C4-2B (cell line): ENCODE data around the gene TRIM63.
"Not testable (repeated sequence)": the region's sequence is repeated elsewhere in the genome, so short reads cannot be mapped to it uniquely, and the experiment has no call there.

Experiments used
- H3K27ac ChIP-seq: fragments of 450-650 bp; 2 replicates; pipeline ENCODE4 v1.5.1; 2017
- ZFX ChIP-seq: fragments of 450-650 bp; IDR thresholded peaks from 2 replicates; pipeline ENCODE4 v1.6.1; 2017
- TF ChIP-seq, protein P1 (sequence below): fragments of 450-650 bp; conservative IDR thresholded peaks from 2 replicates; pipeline ENCODE4 v1.5.1; 2017; ENCODE audit warnings: mild to moderate bottlenecking

TRIM63 gene

DNA sequence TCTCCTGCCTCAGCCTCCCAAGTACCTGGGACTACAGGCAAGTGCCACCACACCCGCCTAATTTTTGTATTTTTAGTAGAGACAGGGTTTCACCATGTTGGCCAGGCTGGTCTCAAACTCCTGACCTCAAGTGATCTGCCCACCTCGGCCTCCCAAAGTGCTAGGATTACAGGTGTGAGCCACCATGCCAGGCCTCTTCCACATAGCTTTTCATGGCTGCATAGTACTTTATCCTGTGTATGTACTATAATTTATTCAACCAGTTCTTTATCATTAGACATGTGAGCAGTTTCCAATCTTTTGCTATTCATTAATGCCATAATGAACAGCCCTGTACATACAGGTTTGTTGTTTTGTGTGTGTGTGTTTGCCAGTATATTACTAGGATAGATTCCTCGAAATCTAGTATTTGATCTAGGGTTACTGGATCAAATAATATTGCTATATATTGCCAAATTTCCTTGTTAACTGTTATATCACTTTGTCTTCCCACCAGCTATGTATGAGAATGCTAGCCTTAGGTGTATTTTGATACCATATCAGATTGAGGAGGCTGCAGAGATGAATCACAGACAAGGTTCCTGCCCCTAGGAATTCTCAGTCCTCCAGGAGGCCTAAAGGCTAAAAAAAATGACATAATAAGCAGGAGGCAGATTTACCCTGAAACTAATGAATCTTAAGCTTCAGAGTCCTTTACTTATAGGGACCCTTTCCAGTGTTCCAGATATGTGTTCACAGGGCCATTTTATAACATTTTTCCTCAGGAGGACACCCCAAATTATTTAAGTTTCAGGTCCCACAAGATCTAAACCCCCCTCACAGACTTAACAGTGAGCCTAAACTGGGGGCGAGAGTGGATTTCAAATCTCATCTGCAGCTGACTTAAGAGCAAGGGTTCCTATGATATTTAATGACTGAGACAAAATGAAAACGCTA is 42.1 kb upstream of the TRIM63 start:
- TF ChIP-seq, protein P1, sequence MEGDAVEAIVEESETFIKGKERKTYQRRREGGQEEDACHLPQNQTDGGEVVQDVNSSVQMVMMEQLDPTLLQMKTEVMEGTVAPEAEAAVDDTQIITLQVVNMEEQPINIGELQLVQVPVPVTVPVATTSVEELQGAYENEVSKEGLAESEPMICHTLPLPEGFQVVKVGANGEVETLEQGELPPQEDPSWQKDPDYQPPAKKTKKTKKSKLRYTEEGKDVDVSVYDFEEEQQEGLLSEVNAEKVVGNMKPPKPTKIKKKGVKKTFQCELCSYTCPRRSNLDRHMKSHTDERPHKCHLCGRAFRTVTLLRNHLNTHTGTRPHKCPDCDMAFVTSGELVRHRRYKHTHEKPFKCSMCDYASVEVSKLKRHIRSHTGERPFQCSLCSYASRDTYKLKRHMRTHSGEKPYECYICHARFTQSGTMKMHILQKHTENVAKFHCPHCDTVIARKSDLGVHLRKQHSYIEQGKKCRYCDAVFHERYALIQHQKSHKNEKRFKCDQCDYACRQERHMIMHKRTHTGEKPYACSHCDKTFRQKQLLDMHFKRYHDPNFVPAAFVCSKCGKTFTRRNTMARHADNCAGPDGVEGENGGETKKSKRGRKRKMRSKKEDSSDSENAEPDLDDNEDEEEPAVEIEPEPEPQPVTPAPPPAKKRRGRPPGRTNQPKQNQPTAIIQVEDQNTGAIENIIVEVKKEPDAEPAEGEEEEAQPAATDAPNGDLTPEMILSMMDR, result no peak
- no peak for TF ChIP-seq ZFX
- no peak overlapping the region for H3K27ac ChIP-seq

DNA sequence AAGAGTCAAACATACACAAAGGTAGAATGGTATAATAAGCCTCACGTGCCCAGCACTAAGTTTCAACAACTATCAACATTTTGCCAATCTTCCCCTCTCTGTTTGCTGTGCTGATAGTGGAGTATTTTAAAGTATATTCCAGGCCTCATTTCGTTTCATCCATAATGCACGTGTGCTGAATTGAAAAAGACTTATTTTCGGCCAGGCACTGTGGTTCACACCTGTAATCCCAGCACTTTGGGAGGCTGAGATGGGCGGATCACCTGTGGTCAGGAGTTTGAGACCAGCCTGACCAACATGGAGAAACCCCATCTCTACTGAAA is 37.8 kb upstream of the TRIM63 start:
- H3K27ac ChIP-seq, result not testable (repeated sequence)
- TF ChIP-seq, protein P1, result peak; percentile 54

DNA sequence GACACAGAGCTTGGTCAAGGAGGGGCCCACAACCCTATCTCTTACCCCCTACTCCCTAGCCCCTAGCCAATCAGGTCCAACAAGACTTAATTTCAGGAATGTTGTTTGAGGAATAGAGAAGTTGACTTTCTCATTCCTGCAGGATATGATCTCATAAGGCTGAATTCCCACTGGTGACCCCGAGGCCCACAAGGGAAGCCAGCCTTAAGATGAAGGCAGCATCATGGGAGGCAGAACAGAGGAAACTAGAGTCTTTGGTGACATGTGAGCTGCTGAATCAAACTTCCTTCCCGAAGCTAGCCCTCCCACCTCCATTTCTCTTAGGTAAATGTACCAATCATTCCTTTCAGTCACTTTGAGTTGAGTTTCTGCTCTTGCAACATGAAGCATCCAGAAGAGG is 35.1 kb upstream of the TRIM63 start:
- no peak for TF ChIP-seq ZFX
- TF ChIP-seq, protein P1, result no peak
- no peak overlapping the region for H3K27ac ChIP-seq

DNA sequence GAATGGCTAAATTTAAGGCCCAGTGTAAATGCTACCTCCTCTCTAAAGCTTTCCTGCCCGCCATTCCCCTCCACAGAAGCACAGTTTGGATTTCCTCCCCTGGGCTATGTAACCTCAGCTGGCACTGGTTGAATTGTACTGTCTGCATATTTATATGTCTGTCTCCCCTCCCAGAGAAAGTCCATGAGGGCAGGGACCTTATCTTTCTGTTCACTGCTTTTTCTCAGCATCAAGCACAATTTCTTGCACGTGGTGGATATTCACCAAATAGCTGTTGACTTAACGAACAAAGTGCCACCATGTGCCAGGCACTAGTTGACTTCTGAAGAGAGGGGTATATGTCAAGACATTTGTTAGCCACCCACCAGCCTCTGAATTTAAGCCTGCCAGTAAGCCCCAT is 34.7 kb upstream of the TRIM63 start:
- TF ChIP-seq, protein P1, result no peak
- TF ChIP-seq ZFX, result no peak
- H3K27ac ChIP-seq, result no peak overlapping the region

DNA sequence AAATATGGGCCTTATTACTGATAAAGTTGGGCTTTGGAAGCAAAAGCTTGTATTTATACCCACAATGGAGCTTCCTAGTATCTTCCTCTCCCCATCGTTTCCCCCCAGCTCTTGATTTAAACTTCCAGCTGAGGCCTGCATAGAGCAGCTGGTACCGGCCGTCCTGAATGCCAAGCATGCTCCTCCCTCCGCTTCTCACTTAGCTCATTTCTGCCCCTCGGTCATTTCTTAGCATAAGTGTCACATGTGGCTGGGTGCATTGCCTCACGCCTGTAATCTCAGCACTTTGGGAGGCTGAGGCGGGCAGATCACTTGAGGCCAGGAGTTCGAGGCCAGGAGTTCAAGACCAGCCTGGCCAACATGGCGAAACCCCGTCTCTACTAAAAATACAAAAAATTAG is 32.8 kb upstream of the TRIM63 start:
- H3K27ac ChIP-seq, result not testable (repeated sequence)

DNA sequence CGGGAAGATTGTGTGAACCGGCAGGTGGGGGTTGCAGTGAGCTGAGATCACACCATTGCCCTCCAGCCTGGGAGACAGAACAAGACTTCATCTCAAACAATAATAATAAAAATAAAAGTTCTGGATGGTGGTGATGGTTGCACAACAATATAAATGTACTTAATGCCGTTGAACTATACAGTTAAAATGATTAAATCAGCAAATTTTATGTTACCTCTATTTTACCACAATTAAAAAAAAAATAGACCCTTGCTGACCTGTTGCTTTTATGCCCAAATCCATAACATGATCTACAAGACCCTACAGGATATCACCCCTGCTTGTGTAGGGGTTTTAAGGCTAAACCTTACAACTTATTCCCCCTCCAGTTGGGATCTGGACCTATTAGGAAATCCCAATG is 32.4 kb upstream of the TRIM63 start:
- H3K27ac ChIP-seq, result no peak overlapping the region
- no peak for TF ChIP-seq ZFX
- TF ChIP-seq, protein P1, result no peak

DNA sequence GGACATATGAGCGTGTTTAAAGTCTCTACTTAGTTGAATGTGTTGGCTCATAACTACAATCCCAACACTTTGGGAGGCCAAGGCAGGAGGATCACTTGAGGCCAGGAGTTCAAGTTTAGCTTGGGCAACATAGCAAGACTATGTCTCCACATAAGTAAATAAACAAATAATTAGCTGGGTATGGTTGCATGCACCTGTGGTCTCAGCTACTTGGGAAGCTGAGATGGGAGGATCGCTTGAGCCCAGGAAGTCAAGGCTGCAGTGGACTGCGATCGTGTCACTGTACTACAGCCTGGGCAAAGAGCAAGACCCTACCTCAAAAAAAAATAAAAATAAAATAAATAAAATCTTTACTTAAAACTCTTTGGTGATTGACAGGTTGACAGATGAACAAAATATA is 31.2 kb upstream of the TRIM63 start:
- H3K27ac ChIP-seq, result peak overlapping the region; percentile 46
- TF ChIP-seq, protein P1, result no peak
- no peak for TF ChIP-seq ZFX

DNA sequence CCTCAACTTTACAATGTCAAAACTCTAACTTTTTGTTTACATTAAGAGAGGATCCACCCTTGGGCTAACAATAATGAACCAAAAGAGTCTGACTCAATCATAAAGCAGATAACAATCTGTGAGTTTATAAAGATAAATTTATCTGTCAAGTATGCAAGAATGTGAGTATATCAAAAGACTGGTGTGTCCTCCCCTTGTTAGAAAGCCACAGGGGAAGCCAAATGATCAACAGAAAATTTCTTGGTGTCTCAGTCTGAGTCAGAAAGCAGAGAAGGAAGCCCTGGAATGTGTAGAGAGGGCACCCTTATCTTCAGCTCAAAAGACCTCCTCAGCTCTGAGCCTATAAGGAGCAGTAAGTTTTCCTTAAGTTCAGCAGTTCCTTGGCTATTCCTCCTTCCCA is 30.3 kb upstream of the TRIM63 start:
- TF ChIP-seq, protein P1, result no peak
- TF ChIP-seq ZFX, result no peak
- peak overlapping the region; percentile 46; the same call in 1 of the 2 replicates for H3K27ac ChIP-seq
